Body of pancreas (tissue), 4 donors: Measurements from ENCODE around the gene NOX1.

Experiments used
- CTCF ChIP-seq, 7 experiments: fragments of 450-650 bp in 4 of 7; fragments of 200-600 bp in 3 of 7; sonication (generic) in 3 of 7; IDR thresholded peaks; one replicate each; pipeline ENCODE4 v1.5.1; 2016 to 2019; ENCODE audit warnings: antibody characterized with exemption in 7 of 7
- POLR2A ChIP-seq, 3 donors: fragments of 450-650 bp; IDR thresholded peaks; one replicate each; pipeline ENCODE4 v1.6.1; 2016; ENCODE audit warnings: antibody characterized with exemption in 3 of 3, mild to moderate bottlenecking in 2 of 3

- TF ChIP-seq CTCF (IDR thresholded peaks at IDR 0.05) (no peak), POLR2A (IDR thresholded peaks at IDR 0.05) (no peak)
Measured at GRCh38 chrX:100830547-100830946, 43.6 kb downstream of the NOX1 start.
